NAMALWA (cell line): ENCODE measurements around the gene DUS2.
"Not testable (repeated sequence)": the region's sequence is repeated elsewhere in the genome, so short reads cannot be mapped to it uniquely, and the experiment has no call there.

ENCODE experiments used
- DNase-seq: peaks from one replicate; pipeline ENCODE4 v3.0.0-alpha.2; 2015; ENCODE audit warnings: low spot score

The DUS2 gene

GRCh38 chr16:68091380-68092261, 68.5 kb downstream of the DUS2 start:
- DNase-seq: no peak

GRCh38 chr16:68092275-68092674, 69.2 kb downstream of the DUS2 start:
- DNase-seq: not testable (repeated sequence)

DNA sequence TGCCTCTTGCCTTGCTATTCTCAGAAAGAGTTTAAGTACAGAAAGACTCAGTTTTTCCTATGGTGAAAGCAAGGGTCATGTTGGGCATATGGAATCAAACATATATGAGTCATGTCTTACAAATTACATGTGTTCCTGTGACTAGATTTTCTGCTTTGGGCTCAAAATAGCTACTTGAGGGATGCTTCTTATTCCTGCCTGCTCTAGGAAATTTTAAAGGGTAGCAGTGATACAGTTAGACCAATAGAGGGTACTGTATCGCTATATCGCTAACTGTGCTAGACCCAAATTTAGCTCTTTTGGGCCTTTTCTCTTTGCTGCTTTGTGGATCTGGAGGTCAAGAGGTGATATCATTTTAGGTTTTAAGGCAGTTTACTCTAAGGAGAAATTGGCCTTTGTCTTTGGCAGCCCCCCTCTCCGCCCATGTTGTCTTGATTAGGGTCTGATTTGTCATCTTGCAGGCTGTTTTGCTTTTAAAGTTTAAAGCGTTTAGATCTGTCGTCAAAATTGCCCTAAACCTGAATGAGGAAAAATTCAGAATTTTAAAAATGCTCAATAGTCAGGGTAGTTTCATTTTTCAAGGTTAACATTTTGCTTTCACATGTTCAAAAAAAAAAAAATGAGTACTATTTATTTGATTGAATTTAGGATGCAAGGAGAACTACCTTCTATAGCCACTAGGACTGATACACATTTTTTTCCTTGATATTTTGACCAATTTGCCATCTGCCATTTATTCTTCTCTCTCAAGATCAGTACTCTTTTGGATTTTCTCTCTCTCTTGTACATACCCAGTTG, 70.9 kb downstream of the DUS2 start:
- DNase-seq: peak; percentile 66

DNA sequence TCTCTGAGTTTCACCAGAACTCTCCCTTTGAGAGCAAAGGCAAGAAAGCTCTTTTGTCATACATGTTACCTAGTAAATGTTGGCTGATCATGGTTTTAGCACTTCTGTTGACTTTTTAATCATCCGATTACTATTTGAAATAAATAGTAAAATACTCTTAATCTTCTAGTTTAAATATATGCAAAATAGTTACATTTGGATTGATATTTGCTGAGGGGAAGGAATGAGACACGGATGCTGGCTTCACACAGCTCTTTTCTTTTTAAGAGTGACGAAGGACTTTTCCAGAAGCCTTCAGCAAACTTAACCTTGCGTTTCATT, 71.5 kb downstream of the DUS2 start:
- DNase-seq: no peak

DNA sequence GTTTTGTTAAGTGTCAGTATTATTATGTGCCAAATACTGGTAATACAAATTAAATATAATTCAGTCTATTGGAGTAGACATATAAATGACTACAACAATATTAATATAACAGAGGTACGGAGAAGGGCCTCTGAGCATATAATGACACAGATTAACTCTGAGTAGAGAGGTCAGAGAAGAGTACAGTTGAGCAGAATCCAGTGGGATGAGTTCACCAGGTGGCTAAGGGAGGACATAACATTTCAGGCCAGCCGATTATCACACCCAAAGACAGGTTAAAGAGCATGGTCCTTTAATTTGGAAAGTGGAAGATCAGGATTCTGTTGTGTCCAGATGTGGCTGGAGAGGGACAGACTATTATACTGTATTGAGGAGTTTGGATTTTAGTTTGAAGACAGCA, 73.4 kb downstream of the DUS2 start:
- no peak for DNase-seq

DNA sequence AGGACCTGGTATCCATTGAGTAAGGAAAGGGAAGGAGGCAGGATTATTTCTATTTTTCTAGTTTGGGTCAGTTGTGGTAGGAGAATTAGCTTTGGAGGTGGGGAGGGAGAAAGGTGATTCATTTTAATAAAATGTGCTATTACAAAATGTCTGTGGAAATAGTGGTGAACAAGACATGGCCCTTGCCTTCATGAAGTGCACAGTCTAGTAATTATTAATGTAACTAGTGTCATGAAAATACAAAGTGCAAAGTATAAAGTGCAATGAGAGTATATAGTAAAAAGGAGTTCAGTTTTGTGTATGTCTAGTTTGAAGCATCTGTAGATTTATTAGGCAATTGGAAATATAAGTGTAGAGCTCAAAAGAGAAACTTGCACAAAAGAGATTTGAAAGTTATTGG, 74.0 kb downstream of the DUS2 start:
- no peak for DNase-seq

DNA sequence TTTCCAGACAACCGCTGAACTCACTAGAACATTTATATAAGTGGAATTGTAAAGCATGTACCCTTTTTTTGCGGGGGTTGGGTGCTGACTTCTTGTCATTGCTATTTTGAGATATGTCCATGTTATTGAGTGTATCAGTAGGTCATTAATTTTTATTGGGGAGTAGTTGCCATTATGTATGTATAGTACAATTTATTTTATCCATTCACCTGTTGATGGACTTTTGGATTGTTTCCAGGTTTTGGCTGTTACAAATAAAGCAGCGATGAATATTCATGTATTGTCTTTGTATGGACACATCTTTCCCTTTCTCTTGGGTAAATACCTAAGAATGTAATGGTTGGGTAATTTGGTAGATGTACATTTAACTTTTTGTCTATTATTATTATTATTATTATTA, 74.8 kb downstream of the DUS2 start:
- DNase-seq: no peak

DNA sequence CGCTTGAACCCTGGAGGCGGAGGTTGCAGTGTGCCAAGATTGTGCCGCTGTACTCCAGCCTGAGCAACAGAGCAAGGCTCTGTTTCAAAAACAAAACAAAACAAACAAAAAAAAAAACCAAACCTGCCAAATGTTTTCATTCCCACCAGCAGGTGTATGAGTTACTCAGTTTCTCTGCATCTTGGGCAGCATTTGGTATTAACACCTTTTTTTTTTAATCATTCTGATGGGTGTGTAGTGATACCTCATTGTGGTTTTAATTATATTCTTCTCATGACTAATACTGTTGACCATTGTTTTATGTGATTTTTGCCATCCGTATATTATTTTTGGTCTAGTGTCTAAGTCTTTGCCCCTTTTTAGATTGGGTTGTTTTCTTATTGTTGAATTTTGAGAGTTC, 77.4 kb downstream of the DUS2 start:
- DNase-seq: no peak

DNA sequence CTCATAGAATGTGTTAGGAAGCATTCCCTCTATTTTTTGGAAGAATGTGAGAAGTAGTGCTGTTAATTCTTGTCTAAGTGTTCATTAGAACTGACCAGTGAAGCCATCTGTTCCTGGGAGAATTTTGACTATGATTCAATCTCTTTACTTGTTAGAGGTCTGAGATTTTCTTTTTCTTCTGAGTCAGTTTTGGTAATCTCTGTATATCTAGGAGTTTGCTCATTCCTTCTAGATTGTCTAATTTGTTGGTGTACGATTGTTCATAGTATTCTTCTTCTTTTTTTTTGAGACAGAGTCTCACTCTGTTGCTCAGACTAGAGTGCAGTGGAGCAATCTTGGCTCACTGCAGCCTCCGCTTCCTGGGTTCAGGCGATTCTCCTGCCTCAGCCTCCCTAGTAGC, 82.5 kb downstream of the DUS2 start:
- DNase-seq: no peak

DNA sequence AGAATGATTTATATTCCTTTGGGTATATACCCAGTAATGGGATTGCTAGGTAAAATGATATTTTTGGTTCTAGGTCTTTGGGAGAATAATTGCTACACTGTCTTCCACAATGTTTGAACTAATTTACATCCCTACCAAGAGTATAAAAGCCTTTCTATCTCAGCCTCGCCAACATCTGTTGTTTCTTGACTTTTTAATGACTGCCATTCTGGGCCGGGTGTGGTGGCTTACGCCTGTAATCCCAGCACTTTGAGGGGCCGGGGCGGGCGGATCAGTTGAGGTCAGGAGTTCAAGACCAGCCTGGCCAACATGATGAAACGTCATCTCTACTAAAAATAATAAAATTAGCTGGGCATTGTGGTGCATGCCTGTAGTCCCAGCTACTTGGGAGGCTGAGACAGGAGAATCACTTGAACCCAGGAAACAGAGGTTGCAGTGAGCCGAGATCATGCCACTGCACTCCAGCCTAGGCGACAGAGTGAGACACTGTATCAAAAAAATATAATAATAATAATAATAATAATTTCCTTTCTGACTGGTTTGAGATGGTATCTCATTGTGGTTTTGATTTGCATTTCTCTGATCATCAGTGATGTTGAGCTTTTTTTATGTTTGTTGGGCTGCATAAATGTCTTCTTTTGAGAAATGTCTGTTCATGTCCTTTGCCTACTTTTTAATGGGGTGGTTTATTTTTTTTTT, 84.3 kb downstream of the DUS2 start:
- not testable (repeated sequence) for DNase-seq

DNA sequence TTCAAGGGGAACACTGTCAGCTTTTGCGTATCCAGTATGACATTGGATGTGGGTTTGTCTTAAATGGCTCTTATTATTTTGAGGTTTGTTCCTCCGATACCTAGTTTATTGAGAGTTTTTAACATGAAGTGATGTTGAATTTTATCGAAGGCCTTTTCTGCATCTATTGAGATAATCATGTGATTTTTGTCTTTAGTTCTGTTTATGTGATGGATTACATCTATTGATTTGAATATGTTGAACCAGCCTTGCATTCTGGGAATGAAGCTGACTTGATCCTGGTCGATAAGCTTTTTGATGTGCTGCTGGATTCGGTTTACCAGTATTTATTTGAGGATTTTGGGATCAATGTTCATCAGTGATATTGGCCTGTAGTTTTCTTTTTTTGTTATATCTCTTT, 86.1 kb downstream of the DUS2 start:
- DNase-seq: not testable (repeated sequence)

DNA sequence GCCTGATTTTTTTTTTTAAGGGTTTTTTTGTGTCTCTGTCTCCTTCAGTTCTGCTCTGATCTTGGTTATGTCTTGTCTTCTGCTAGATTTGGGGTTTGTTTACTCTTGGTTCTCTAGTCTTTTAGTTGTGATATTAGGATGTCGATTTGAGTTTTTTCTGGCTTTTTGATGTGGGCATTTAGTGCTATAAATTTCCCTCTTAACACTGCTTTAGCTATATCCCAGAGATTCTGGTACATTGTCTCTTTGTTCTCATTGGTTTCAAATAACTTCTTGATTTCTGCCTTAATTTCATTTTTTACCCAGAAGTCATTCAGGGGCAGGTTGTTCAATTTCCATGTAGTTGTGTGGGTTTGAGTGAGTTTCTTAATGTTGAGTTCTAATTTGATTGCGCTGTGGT, 87.5 kb downstream of the DUS2 start:
- not testable (repeated sequence) for DNase-seq

- DNase-seq: no peak
Observed at GRCh38 chr16:68111379-68111778, 88.3 kb downstream of the DUS2 start.

DNA sequence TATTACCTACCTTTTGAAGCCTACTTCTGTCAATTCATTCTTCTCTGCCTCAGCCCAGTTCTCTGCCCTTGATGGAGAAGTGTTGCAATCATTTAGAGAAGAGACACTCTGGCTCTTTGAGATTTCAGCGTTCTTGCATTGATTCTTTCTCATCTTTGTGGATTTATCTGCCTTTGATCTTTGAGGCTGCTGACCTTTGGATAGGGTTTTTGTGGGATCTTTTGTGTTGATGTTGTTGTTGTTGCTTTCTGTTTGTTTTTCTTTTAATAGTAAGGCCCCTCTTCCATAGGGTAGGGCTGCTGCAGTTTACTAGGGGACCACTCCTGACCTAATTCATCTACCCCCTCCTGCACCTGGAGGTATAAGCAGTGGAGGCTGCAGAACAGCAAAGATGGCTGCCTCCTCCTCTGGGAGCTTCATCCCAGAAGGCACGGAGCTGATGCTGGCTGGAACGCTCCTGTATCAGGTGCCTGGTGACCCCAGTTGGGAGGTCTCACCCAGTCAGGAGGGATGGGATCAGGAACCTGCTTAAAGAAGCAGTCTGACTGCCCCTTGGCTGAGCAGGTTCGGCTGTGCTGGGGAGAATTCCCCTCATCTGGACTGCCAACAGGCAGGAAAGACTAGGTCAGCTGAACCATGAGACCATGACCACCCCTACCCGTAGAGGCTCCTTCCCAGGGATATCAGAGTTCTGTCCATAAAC, 90.1 kb downstream of the DUS2 start:
- DNase-seq: no peak

DNA sequence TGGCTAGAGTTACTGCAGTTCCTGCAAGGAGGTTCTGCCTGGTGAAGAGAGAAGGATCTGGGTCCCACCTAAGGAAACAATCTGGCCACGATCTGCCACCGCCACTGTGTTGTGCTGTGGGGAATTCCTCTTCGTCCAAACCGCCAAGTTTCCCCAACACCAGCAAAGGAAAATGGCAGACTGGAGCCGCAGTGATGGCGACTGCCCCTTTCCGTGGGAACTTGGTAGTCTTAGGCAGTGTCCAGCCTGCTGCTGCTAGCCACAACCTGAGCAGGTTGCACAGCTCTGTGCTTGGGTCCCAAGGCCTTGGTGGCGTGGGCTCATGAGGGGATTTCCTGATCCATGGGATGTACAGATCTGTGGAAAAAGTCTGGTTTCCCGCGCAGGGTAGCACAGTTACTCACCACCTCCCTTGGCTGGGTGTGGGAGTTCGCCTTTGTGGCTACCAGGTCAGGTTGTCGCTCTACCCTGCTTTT, 90.7 kb downstream of the DUS2 start:
- DNase-seq: no peak

GRCh38 chr16:68114939-68115338, 91.9 kb downstream of the DUS2 start:
- DNase-seq: not testable (repeated sequence)

DNA sequence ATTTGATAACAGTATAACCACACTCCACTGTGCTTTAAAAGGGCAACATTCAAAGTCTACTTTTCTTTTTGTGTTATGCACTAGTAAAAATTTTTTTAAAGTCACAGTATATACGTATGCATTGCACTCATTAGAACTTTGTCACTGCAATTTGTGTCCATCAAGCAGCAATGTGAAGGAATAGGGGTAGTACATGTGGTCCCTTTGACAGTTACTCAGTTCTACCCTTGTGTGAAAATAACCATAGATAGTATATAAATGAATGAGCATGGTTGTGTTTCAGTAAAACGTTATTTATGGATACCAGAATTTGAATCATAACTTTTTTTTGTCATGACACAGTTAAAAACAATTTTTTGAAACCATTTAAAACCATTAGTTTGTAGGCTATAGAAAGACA, 92.8 kb downstream of the DUS2 start:
- DNase-seq: no peak

DNA sequence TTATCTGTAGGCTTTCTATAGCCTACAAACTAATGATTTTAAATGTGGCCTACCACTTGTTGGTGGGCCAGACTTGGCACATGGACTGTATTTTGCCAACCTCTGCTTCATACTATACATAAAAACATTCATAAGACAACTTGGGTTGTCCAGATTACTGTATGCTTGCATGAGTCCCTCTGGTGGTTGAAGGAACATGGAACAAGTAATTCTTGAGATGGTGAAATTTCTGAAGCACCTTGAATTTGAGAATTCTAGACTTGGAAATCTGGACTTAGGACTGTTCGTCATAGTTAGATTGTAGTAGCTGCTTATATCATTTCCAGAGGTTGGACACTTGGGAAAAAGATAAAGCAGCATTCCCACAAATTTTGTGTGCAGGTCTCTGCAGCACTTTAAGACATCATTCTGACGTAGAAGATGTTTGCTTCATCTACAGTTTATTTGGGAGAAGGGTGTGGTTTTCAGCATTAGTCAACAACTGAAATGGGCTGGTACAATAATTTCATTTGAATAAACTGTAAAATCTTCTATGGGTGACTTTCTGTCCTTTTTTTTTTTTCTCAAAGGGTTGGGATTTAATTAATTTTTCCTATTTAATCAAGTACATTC, 93.3 kb downstream of the DUS2 start:
- peak; percentile 65 for DNase-seq

GRCh38 chr16:68117884-68118283, 94.8 kb downstream of the DUS2 start:
- no peak for DNase-seq

DNA sequence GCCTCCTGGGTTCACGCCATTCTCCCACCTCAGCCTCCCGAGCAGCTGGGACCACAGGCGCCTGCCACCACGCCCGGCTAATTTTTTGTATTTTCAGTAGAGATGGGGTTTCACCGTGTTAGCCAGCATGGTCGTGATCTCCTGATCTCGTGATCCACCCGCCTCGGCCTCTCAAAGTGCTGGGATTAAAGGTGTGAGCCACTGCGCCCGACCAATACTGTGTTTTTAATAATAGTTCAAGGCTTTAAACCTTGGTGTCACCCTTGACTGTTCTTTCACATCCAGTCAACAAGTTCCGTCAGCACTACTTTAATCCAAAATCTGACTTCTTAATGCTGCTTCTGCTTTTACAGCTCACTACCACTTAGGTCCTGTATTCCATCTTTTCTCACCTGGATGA, 95.9 kb downstream of the DUS2 start:
- peak; percentile 37 for DNase-seq

DNA sequence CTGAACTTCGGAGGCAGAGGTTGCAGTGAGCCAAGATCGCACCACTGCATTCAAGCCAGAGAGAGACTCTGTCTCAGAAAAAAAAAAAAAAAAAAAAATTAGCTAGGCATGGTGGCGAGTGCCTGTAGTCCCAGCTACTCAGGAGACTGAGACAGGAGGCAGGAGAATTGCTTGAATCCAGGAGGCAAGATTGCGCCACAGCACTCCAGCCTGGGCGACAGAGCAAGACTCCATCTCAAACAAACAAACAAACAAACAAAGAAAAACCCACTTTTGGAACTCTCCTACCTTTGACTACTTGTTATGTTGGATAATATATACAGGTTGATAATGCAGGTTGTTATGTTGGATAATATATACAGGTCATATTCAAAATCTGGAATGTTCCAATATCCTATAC, 97.4 kb downstream of the DUS2 start:
- not testable (repeated sequence) for DNase-seq

DNA sequence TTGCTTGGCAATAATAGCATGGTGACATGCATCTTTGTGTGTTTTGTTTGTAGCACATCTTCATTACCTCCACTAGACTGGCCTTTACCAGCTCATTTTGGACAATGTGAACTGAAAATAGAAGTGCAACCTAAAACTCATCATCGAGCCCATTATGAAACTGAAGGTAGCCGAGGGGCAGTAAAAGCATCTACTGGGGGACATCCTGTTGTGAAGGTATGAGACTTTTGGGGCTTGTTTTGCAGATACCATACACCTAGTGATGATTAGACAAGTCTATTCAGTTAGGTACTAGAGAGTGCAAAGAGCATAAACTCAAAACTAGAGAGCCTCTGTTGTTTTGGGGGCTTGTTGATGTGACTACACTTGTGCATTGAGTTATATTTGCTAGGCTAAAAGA, 103.3 kb downstream of the DUS2 start:
- DNase-seq: no peak
